Spinal cord (tissue), 10 donors: ENCODE results near the gene CD9. TPM values are rescaled to one million over a fixed set of nuclear protein-coding genes. Genes with fewer than 3 reads are reported as not detected.
A peak's percentile ranks its signal among the peaks of the same experiment; 100 is the strongest.

ENCODE experiments used
- DNase-seq, 6 donors: peaks; one replicate each; pipeline versions ENCODE4 v3.0.0 to v3.0.0-alpha.2; 2013 to 2015; ENCODE audit warnings: low spot score in 6 of 6, low read depth in 4 of 6
- H3K27ac ChIP-seq: one replicate; pipeline ENCODE4 v1.5.1; 2013; ENCODE audit warnings: low read depth, low read length, control low read depth
- H3K27me3 ChIP-seq: one replicate; pipeline ENCODE4 v1.6.1; 2013; ENCODE audit warnings: low read length; ENCODE audit not compliant: control insufficient read depth, insufficient read depth
- H3K36me3 ChIP-seq: one replicate; pipeline ENCODE4 v1.6.1; 2013; ENCODE audit warnings: low read length; ENCODE audit not compliant: control insufficient read depth, insufficient read depth
- H3K4me1 ChIP-seq: one replicate; pipeline ENCODE4 v1.6.1; 2013; ENCODE audit warnings: low read length; ENCODE audit not compliant: control insufficient read depth, insufficient read depth
- H3K4me3 ChIP-seq: one replicate; pipeline ENCODE4 v1.5.1; 2013; ENCODE audit warnings: low read depth, low read length, control low read depth
- H3K9me3 ChIP-seq: one replicate; pipeline ENCODE4 v1.6.1; 2013; ENCODE audit warnings: low read length; ENCODE audit not compliant: control insufficient read depth, insufficient read depth
- WGBS: methylation state at CpG from one replicate; pipeline ENCODE4 v1.1.5; 2013; ENCODE audit warnings: missing lambda C conversion rate; ENCODE audit not compliant: insufficient coverage; 5-methylcytosine and 5-hydroxymethylcytosine counted together
- polyA plus RNA-seq, 2 donors: library from polyadenylated mRNA; unstranded; fragments of 120-200 nt; gene quantifications; one replicate each; pipeline ENCODE4 v1.2.1, GENCODE V29; 2013; ENCODE audit not compliant: insufficient read length in 2 of 2
- total RNA-seq, 2 donors: library from RNA; depleted of rRNA in 1 of 2; stranded (reverse); fragments of 120-200 nt in 1 of 2; fragments of >200 nt in 1 of 2; gene quantifications; one replicate each; pipeline versions ENCODE4 v1.2.3 to v1.2.4, GENCODE V29; 2013 to 2014
- donor health status: healthy.

The CD9 gene
- total and polyA plus RNA-seq, 4 donors: 106 to 275 (median 133) TPM

DNA sequence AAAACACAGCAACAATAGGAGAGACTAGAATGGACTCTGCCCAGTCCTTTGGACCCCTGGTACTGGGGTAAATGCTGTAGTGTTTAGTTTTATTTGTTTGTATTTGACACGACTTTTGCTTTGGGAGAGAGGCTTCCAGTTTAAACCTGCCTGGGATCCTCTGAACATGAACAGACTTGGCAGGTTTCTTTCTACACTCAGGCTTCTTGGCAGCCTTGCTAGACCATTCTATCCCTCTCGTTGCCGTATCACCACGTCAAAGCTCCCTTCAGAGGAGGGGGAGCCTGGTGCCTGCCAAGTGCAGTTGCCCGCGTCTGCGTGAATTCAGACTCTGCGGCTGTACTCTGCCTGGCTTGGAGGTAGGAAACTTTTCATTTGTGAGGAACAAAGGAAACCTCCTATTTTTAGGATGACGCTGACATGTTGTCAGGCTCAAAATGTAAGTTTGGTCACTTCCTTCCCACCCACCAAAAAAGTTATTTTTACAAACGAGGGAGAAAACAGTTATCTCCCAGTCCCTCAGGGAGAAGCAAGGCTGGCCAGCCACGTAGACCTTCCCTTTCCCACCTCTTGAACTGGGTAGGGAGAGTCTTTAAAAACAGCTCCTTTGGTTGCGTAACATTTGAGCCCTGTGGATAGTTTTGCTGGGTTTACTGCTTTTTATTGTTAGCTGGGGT, 25.9 kb downstream of the CD9 start:
- peak in 3 of 6 donors; percentile 58 to 95 (median 88) for DNase-seq
- Histone ChIP-seq H3K27me3 (no peaks in the 10 kb centered on the region), H3K36me3 (peaks cover 6% of the 10 kb centered on the region), H3K4me1 (peaks cover 89% of the 10 kb centered on the region), H3K9me3 (no peaks in the 10 kb centered on the region), H3K4me3 (no peak overlapping the region), H3K27ac (peak overlapping the region; percentile 86)
- 4% methylated on average over 4 of the region's 12 CpGs for WGBS

DNA sequence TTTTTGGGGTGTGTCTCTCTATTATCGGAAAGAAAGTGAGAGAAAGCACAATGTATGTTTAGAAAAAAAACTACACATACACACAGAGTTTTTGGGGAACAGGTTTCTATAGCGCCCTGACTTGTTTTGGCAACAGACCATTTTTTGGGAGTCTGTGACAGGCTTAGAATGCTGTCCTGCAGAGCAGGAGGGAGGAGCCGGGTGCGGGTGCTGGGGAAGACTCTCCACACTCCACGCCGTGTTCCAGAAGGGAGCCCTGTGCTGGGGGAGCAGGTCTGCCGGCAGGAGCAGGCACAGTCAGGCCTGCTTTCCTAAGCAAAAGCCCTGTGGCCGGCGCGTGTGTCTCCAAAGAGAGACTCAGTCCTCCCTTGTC, 26.5 kb downstream of the CD9 start:
- peak in 1 of 6 donors; percentile 61 for DNase-seq
- Histone ChIP-seq H3K4me3 (no peak overlapping the region), H3K27ac (peak overlapping the region; percentile 86), H3K36me3 (peaks cover 6% of the 10 kb centered on the region), H3K27me3 (no peaks in the 10 kb centered on the region), H3K9me3 (no peaks in the 10 kb centered on the region), H3K4me1 (peaks cover 88% of the 10 kb centered on the region)
- WGBS: 33% methylated on average over 4 of the region's 10 CpGs

DNA sequence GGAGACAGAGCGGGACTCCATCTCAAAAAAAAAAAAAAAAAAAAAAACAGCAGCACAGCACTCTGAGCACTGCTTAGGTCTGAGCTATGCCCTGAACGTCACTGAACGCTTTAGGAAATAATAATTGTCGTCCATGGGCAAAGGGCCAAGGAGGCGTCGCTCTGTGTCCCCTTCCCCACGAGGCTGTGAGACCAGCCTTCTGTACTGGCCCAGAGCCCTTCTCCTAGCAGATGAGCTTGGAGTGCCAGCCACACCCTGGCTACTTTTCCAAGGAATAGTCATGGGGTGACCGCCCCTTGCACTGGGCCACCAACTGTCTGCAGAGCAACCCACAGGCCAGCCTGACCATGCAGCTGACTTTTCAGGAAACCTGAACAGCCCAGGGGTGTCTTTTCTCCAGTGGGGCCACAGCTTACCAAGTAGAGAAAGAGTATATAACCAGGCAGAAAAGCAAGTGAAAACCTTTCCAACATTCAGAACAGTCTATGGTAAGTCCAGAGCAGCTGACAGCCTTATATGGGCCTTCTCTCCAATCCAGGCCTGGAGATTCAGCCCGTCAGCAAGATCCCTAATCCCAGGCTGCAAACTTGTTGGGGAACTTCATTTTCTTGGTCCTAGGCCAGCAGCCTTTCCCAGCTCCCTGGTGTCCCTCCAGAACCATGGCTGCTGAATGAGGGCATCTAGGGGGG, 28.5 kb downstream of the CD9 start:
- peak overlapping the region; percentile 86 for H3K27ac ChIP-seq
- no peaks in the 10 kb centered on the region for H3K27me3 ChIP-seq
- H3K36me3 ChIP-seq: peaks cover 6% of the 10 kb centered on the region
- no peak overlapping the region for H3K4me3 ChIP-seq
- H3K4me1 ChIP-seq: peaks cover 94% of the 10 kb centered on the region
- DNase-seq: peak in 1 of 6 donors; percentile 58
- 40% methylated on average over 9 of the region's 9 CpGs for WGBS
- H3K9me3 ChIP-seq: no peaks in the 10 kb centered on the region

DNA sequence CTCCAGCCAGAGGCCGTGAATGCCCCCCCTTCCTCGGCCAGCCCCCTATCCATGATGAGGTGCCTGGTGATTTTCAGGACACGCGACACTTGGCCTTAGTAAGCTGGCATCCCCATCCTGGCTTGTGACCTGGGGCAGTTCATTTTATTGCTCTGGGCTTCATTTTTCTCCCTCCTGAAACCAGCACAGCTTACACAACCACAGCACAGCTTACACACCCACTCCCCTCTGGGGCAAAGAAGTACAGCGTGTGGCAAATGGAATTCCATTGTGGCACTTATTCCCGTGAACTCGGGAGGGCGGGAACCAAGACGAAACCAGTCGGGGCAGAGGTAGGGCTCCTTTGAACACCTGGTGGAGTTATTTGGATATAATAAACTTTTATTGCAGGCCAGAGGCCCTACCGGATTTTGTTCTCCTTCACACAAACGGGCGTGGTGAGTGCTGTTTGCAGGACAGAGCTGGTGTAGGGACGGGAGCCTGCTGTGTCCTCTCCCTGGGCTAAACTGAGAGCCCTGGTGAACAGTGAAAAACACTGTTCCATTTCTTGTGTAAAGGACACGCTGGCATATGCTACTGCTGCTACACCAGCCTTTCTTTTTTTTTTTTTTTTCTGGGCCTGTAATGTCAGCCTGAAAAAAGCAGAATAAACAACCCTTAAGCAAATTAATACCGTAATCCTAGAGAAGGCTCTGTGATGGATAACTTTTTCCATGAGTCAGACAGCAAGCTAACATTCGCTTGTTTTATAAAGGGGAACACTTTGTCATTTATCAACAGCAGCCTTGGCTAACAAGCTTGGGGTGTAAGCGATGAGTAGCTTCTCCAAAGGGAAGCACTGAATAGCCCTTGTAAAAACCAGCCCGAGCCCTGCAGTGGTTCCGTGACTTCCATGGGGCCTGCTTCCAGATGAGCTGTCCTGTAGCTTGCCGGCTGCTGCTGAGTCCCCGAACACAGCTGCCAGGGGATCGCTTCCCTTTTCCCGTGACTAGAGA, 29.3 kb downstream of the CD9 start:
- 46% methylated on average over 16 of the region's 24 CpGs for WGBS

DNA sequence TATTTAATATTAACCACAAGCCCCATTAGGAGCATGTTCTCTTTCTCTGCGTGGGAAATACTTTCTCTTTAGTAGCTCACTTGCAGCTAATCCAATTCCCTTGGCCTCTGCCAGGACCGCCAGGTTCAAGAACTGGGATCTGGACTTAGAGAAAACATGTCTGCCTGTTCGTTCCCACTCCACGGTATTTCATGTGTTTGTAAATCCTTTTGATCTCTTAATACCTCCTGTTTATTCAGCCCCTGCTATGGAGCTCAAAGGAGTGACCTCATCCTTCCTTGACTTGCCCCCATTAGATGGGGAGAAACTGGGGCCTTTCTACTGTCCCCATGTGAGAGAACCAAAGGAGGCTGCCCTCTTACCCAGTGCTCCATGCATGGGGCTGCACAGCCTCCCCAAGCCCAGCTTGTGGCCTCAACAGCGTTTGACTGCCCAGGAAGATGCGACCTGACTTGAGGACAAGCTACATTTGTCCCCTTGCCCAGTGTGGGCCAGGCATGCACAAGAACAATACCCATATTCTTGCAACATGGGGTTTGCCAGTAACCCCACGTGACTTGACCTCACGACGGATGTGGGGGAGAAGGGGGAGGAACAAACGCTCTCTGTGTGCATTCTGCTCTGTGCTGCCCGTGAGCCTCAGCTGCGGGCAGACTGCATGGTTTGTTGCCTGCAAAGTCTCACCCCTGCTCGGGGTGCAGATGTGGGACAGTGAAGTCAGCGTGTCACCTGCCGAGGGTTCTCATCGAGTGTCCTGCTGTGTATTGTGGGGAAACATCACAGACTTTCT, 30.3 kb downstream of the CD9 start:
- no peaks in the 10 kb centered on the region for H3K27me3 ChIP-seq
- H3K4me3 ChIP-seq: no peak overlapping the region
- peak; percentile 60 to 93 (median 74) for DNase-seq
- peak overlapping the region; percentile 86 for H3K27ac ChIP-seq
- H3K36me3 ChIP-seq: peaks cover 11% of the 10 kb centered on the region
- no peaks in the 10 kb centered on the region for H3K9me3 ChIP-seq
- peaks cover 87% of the 10 kb centered on the region for H3K4me1 ChIP-seq
- 13% methylated on average over 16 of the region's 16 CpGs for WGBS

More for the DNA sequence above, 29.3 kb downstream of the CD9 start:
- H3K4me1 ChIP-seq: peaks cover 90% of the 10 kb centered on the region
- no peaks in the 10 kb centered on the region for H3K9me3 ChIP-seq
- H3K36me3 ChIP-seq: peaks cover 6% of the 10 kb centered on the region
- H3K27ac ChIP-seq: peak overlapping the region; percentile 86
- no peaks in the 10 kb centered on the region for H3K27me3 ChIP-seq
- H3K4me3 ChIP-seq: no peak overlapping the region
- peak in 2 of 6 donors; percentile 76 to 77 for DNase-seq

DNA sequence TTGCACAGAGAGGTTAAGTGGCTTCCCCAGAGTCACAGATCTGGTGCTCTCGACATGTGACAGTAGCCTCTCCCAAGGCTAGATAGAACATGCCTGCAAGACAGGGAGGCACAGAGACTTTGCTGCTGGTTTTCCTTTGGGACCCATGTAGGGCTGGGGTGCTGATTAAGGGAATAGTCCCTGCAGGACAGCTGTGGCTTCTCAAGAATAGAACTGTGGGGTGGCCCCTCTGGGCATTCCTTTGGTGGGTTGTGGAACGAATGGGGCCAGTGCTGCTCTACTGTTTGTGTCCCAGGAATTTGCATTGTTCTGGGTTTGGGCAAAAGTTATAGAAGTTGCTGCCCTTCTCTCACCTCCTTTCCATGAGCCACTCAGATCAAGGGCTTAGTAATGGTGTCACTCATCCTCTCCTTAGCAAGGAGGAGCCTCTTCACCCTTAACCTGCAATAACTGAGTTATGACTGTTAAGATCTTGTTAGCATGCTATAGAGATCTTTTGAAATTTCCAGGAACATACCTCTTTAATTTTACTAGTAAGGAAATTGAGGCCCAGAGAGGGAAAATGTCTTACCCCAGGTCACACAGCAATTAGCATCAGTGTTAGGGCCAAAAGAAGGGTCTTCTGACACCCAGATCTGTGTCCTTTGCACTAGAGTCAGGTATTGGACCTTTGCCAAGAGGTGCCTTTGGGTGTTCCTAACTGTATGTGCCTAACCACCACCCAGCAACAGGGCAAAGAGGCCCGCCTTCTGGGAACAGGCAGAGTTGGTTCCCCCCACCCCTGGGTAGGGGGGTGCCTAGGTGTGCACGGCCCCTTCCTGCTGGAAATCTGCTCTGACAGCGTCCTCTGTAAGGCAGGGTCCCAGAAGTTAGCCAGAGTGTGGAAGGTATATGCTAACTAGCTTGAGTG, 31.4 kb downstream of the CD9 start:
- H3K27ac ChIP-seq: peak overlapping the region; percentile 86
- peaks cover 22% of the 10 kb centered on the region for H3K36me3 ChIP-seq
- H3K4me3 ChIP-seq: no peak overlapping the region
- peaks cover 83% of the 10 kb centered on the region for H3K4me1 ChIP-seq
- H3K27me3 ChIP-seq: no peaks in the 10 kb centered on the region
- WGBS: 61% methylated on average over 4 of the region's 5 CpGs
- no peaks in the 10 kb centered on the region for H3K9me3 ChIP-seq
- DNase-seq: no peak

DNA sequence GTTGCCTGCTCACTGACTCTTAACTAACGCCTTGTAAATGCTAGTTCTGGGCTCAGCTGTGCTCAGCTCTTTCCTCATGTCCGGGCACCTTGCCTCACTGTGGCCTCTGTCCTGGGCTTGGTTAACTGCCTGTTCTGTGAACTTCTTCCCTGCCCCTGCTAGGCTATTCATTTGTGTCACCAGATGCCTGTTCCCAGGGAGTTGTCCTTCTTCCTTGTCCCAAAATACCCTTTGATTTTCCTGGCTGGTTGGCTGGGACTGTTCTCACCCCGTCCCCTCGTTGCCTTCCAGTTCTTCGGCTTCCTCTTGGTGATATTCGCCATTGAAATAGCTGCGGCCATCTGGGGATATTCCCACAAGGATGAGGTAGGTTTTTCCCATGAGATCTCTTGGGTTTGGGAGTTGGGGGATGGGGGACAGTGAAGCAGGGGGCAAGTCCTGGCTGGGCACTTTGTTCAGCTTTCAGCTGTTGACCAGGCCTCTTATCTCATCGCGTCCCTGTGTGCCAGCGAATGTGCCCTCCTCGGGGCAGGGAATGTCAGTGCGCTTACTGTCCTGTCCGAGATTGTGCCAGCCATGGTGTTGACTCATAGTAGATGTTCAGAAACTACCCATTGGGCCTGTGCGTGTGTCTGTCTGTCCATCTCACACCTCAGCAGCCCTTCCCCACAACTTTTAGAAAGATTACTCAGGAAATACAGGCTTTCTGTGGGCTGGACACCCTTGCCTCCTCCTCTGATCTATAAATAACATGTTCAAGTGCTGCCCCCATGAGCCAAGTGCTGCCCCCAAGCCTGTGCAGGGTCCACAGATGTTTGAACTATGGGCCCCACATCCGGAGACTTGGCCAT, 33.1 kb downstream of the CD9 start:
- no peak for DNase-seq
- peak overlapping the region; percentile 43 for H3K27ac ChIP-seq
- peaks cover 65% of the 10 kb centered on the region for H3K4me1 ChIP-seq
- 78% methylated on average over 15 of the region's 15 CpGs for WGBS
- H3K9me3 ChIP-seq: no peaks in the 10 kb centered on the region
- H3K36me3 ChIP-seq: peaks cover 17% of the 10 kb centered on the region
- H3K27me3 ChIP-seq: no peaks in the 10 kb centered on the region
- H3K4me3 ChIP-seq: no peak overlapping the region

DNA sequence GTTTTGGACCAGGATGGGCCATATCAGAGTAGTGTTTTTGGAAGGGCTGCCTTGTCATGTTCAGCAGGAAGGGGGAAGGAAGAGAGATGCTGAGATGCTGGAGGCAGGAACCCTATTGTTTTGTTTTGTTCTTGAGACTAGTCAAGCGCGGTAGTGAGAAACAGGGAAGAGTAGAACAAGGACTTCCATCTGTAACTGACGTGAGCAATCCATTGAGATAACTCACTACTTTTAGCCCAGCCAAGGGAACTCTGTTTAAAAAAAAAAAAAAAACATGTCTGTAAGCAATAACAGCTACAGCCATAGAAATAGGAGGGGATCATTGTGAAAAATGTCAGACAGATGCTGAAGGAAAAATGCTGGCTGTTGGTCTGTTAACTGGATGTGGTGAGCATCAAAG, 34.0 kb downstream of the CD9 start:
- Histone ChIP-seq H3K4me1 (peaks cover 57% of the 10 kb centered on the region), H3K36me3 (peaks cover 17% of the 10 kb centered on the region), H3K27me3 (no peaks in the 10 kb centered on the region), H3K4me3 (no peak overlapping the region), H3K27ac (peak overlapping the region; percentile 2), H3K9me3 (no peaks in the 10 kb centered on the region)
- WGBS: no CpG with 5 or more reads among the region's 3 CpGs
- no peak for DNase-seq
